ENCODE measurements around the gene DDOST.

The DDOST gene

GRCh38 chr1:20621012-20621411 lies 40.2 kb downstream of the DDOST start:
- DNase-seq (ENCODE audit: low read depth), result no peak
- no peak overlapping the region for H3K4me3 ChIP-seq (ENCODE audit: low read depth, low read length)
- TF ChIP-seq MYC (IDR thresholded peaks at IDR 0.05; ENCODE audit: low read depth, low read length) (no peak), POLR2A (IDR thresholded peaks at IDR 0.05; ENCODE audit: extremely low read depth, insufficient read length) (no peak), CTCF (IDR thresholded peaks at IDR 0.05; ENCODE audit: low read depth, low read length) (no peak), MAX (IDR thresholded peaks at IDR 0.05; ENCODE audit: low read depth, low read length) (no peak)

GRCh38 chr1:20619999-20620398 lies 41.2 kb downstream of the DDOST start:
- H3K4me3 ChIP-seq (ENCODE audit: low read depth, low read length), result no peak overlapping the region
- DNase-seq (ENCODE audit: low read depth), result no peak
- TF ChIP-seq CTCF (IDR thresholded peaks at IDR 0.05; ENCODE audit: low read depth, low read length) (no peak), MYC (IDR thresholded peaks at IDR 0.05; ENCODE audit: low read depth, low read length) (no peak), MAX (IDR thresholded peaks at IDR 0.05; ENCODE audit: low read depth, low read length) (no peak), POLR2A (IDR thresholded peaks at IDR 0.05; ENCODE audit: extremely low read depth, insufficient read length) (no peak)

GRCh38 chr1:20618550-20618949 lies 42.6 kb downstream of the DDOST start:
- TF ChIP-seq MYC (IDR thresholded peaks at IDR 0.05; ENCODE audit: low read depth, low read length), result no peak
- no peak for TF ChIP-seq MAX (IDR thresholded peaks at IDR 0.05; ENCODE audit: low read depth, low read length)
- TF ChIP-seq POLR2A (IDR thresholded peaks at IDR 0.05; ENCODE audit: extremely low read depth, insufficient read length), result no peak
- TF ChIP-seq CTCF (IDR thresholded peaks at IDR 0.05; ENCODE audit: low read depth, low read length), result no peak
- no peak overlapping the region for H3K4me3 ChIP-seq (ENCODE audit: low read depth, low read length)
- DNase-seq (ENCODE audit: low read depth), result no peak

GRCh38 chr1:20616847-20617487 lies 44.2 kb downstream of the DDOST start:
- DNase-seq (ENCODE audit: low read depth), result no peak
- H3K4me3 ChIP-seq (ENCODE audit: low read depth, low read length), result no peak overlapping the region
- TF ChIP-seq POLR2A (IDR thresholded peaks at IDR 0.05; ENCODE audit: extremely low read depth, insufficient read length) (no peak), CTCF (IDR thresholded peaks at IDR 0.05; ENCODE audit: low read depth, low read length) (no peak), MAX (IDR thresholded peaks at IDR 0.05; ENCODE audit: low read depth, low read length) (no peak), MYC (IDR thresholded peaks at IDR 0.05; ENCODE audit: low read depth, low read length) (no peak)

GRCh38 chr1:20615946-20616846 lies 45.0 kb downstream of the DDOST start:
- no peak for DNase-seq (ENCODE audit: low read depth)
- TF ChIP-seq MYC (IDR thresholded peaks at IDR 0.05; ENCODE audit: low read depth, low read length) (no peak), POLR2A (IDR thresholded peaks at IDR 0.05; ENCODE audit: extremely low read depth, insufficient read length) (no peak), MAX (IDR thresholded peaks at IDR 0.05; ENCODE audit: low read depth, low read length) (no peak), CTCF (IDR thresholded peaks at IDR 0.05; ENCODE audit: low read depth, low read length) (no peak)

More at GRCh38 chr1:20615946-20616846, 45.0 kb downstream of the DDOST start:
- no peak overlapping the region for H3K4me3 ChIP-seq (ENCODE audit: low read depth, low read length)
